DOHH2 (cell line): ENCODE results near the gene CHSY1.

Experiments used
- H3F3A ChIP-seq: fragments of 200-600 bp; sonication (generic), shearing (Covaris generic); 2 replicates; pipeline ENCODE4 v1.6.0; 2016; ENCODE audit warnings: antibody characterized with exemption, mild to moderate bottlenecking; ENCODE audit not compliant: control insufficient read depth, insufficient read depth
- H3K27ac ChIP-seq: fragments of 200-600 bp; sonication (generic); 2 replicates; pipeline ENCODE4 v1.5.1; 2014; ENCODE audit warnings: low read depth, mild to moderate bottlenecking, low read length, moderate library complexity
- H3K27me3 ChIP-seq: fragments of 200-600 bp; sonication (generic); 2 replicates; pipeline ENCODE4 v1.6.1; 2014; ENCODE audit warnings: mild to moderate bottlenecking, low read length, mixed read lengths; ENCODE audit not compliant: control insufficient read depth
- H3K36me3 ChIP-seq: fragments of 200-600 bp; sonication (generic); 2 replicates; pipeline ENCODE4 v1.6.1; 2014; ENCODE audit warnings: mild to moderate bottlenecking, low read length, moderate library complexity, mixed read lengths; ENCODE audit not compliant: control insufficient read depth
- H3K4me1 ChIP-seq: fragments of 200-600 bp; sonication (generic); 2 replicates; pipeline ENCODE4 v1.6.1; 2014; ENCODE audit warnings: mild to moderate bottlenecking, low read length, mixed read lengths; ENCODE audit not compliant: control insufficient read depth
- H3K4me2 ChIP-seq: fragments of 200-600 bp; sonication (generic); 2 replicates; pipeline ENCODE4 v1.6.0; 2014; ENCODE audit warnings: mild to moderate bottlenecking, low read length, moderate library complexity
- H3K4me3 ChIP-seq: fragments of 200-600 bp; sonication (generic); 2 replicates; pipeline ENCODE4 v1.5.1; 2014; ENCODE audit warnings: mild to moderate bottlenecking, low read length, mixed read lengths
- H3K79me2 ChIP-seq: fragments of 200-600 bp; sonication (generic); 2 replicates; pipeline ENCODE4 v1.6.1; 2014; ENCODE audit warnings: mild to moderate bottlenecking, low read length, mixed read lengths; ENCODE audit not compliant: control insufficient read depth
- H3K9me2 ChIP-seq: fragments of 200-600 bp; sonication (generic); replicated peaks from 2 replicates; pipeline ENCODE4 v1.6.1; 2014; ENCODE audit warnings: mild to moderate bottlenecking, low read length, mixed read lengths; ENCODE audit not compliant: control insufficient read depth
- H3K9me3 ChIP-seq: fragments of 200-600 bp; sonication (generic); 2 replicates; pipeline ENCODE4 v1.6.1; 2014; ENCODE audit warnings: antibody characterized with exemption, low read length, mixed read lengths; ENCODE audit not compliant: control insufficient read depth, insufficient read depth
- H4K20me1 ChIP-seq: fragments of 200-600 bp; sonication (generic); 2 replicates; pipeline ENCODE4 v1.6.0; 2014; ENCODE audit warnings: low read depth, mild to moderate bottlenecking, antibody characterized with exemption, low read length, moderate library complexity; ENCODE audit not compliant: control insufficient read depth, insufficient read depth
- EZH2phosphoT487 ChIP-seq: fragments of 200-600 bp; sonication (generic); IDR thresholded peaks from 2 replicates; pipeline ENCODE4 v1.6.1; 2017; ENCODE audit warnings: borderline replicate concordance, mild to moderate bottlenecking, antibody characterized with exemption, low read length, moderate library complexity, mixed read lengths
- TF ChIP-seq, protein P1 (sequence below): fragments of 200-600 bp; sonication (generic); IDR thresholded peaks from one replicate; pipeline ENCODE4 v1.5.1; 2014; ENCODE audit warnings: antibody characterized with exemption, mild to moderate bottlenecking, low read depth, low read length; ENCODE audit not compliant: poor library complexity, severe bottlenecking

The CHSY1 gene

DNA sequence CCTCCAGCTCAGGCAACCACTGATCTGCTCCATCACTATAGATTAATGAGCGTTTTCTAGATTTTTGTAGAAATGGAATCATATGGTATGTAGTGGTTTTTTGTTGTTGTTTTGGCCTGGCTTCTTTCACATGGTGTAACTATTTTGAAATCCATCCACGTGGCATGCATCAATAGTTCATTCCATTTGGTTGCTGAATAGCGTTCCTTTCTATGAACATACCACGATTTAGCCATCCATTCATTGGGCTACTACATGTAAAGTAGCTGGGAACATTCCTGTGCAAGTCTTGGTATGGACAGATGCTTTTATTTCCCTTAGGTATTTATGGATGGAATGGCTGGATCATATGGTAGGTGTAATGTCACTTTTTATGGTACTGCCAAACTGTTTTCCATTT, 10.7 kb upstream of the CHSY1 start:
- no peaks in the 10 kb centered on the region for H3K9me2 ChIP-seq
- H3K9me3 ChIP-seq = no peaks in the 10 kb centered on the region
- H3F3A ChIP-seq = no peaks in the 10 kb centered on the region
- H3K36me3 ChIP-seq = no peaks in the 10 kb centered on the region
- H4K20me1 ChIP-seq = no peaks in the 10 kb centered on the region
- peaks cover 22% of the 10 kb centered on the region for H3K27me3 ChIP-seq
- H3K4me1 ChIP-seq = no peaks in the 10 kb centered on the region
- no peak overlapping the region for H3K4me3 ChIP-seq
- TF ChIP-seq, protein P1, sequence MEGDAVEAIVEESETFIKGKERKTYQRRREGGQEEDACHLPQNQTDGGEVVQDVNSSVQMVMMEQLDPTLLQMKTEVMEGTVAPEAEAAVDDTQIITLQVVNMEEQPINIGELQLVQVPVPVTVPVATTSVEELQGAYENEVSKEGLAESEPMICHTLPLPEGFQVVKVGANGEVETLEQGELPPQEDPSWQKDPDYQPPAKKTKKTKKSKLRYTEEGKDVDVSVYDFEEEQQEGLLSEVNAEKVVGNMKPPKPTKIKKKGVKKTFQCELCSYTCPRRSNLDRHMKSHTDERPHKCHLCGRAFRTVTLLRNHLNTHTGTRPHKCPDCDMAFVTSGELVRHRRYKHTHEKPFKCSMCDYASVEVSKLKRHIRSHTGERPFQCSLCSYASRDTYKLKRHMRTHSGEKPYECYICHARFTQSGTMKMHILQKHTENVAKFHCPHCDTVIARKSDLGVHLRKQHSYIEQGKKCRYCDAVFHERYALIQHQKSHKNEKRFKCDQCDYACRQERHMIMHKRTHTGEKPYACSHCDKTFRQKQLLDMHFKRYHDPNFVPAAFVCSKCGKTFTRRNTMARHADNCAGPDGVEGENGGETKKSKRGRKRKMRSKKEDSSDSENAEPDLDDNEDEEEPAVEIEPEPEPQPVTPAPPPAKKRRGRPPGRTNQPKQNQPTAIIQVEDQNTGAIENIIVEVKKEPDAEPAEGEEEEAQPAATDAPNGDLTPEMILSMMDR = no peak
- no peak for TF ChIP-seq EZH2phosphoT487
- no peaks in the 10 kb centered on the region for H3K79me2 ChIP-seq
- no peak overlapping the region for H3K27ac ChIP-seq
- no peak overlapping the region for H3K4me2 ChIP-seq

DNA sequence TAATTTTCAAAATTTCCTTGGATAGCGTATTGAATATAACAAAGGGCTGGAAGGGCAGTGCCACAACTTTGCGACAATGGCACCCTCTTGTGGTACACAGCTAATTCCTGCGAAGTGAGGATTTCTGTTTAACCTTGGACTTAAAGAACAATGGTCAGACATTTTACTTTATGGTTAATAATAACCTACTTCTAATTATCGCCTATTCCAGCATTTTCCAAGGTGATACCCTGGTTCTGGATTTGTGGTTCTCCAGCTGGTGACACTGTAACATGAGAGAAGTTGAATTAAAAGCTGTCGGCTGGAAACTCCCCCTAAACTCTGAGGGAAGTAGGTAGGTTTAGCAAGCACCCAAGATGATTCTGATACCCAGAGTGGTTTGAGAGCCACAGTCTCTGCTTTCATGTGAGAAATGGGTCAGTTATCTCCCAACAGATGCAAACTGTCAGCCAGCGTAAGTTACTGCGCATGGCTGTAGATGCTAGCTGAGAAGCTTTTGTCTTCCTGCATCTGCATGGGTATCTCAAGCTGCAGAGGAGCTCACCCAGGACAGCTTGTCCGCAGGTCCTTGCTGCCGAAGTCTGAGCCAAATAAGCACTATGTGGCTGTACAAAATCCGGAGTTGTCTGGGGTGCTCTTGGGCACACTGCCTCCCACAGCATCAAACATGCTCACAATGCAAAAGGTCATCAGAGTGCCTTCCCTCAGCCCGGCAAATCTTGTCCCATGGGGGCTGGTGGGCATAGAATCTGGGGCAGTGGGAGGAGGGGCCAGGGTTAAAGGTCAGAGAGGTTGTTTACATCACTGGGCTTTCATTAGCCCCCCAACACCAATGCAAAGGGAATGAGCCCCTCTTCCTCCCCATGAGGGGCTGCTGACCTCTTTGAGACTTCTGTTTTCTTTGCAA, 6.6 kb upstream of the CHSY1 start:
- Histone ChIP-seq H4K20me1 (no peaks in the 10 kb centered on the region), H3K4me3 (no peak overlapping the region), H3K27me3 (peaks cover 31% of the 10 kb centered on the region), H3K9me2 (no peaks in the 10 kb centered on the region), H3K36me3 (no peaks in the 10 kb centered on the region), H3K27ac (no peak overlapping the region), H3K4me2 (no peak overlapping the region), H3K4me1 (no peaks in the 10 kb centered on the region), H3F3A (no peaks in the 10 kb centered on the region), H3K79me2 (no peaks in the 10 kb centered on the region), H3K9me3 (no peaks in the 10 kb centered on the region)
- no peak for TF ChIP-seq EZH2phosphoT487
- TF ChIP-seq, protein P1 = peak; percentile 90

DNA sequence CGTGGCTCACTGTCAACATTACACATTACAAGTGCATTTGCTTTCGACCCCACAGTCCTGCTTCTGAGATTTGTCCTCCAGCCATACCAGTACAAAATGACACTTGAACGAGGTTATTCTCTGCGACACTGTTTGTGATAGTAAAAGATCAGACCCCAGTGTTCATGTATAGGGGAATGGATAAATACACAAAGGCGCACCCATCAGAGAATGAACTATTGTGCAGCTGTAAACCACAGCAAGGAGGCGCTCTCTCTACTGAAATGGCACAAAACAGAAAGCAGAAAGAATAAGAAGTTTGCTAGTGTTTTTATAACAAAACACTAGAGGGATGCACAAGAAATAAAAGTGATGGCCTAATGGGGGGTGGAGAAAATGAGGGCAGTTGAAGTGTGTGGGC, 4.9 kb upstream of the CHSY1 start:
- Histone ChIP-seq H3F3A (no peaks in the 10 kb centered on the region), H3K9me2 (no peaks in the 10 kb centered on the region), H3K27ac (no peak overlapping the region), H3K4me1 (peaks cover 10% of the 10 kb centered on the region), H3K27me3 (peaks cover 17% of the 10 kb centered on the region), H3K9me3 (no peaks in the 10 kb centered on the region), H3K79me2 (no peaks in the 10 kb centered on the region), H3K4me2 (no peak overlapping the region), H3K4me3 (no peak overlapping the region), H3K36me3 (no peaks in the 10 kb centered on the region), H4K20me1 (no peaks in the 10 kb centered on the region)
- TF ChIP-seq EZH2phosphoT487 = no peak
- TF ChIP-seq, protein P1 = peak; percentile 76
